ENCODE results near the gene GPHB5. TPM values are rescaled to one million over a fixed set of nuclear protein-coding genes. Genes with fewer than 3 reads are reported as not detected.

The GPHB5 gene
- total and polyA plus RNA-seq, 9 of the 15 experiments (the other 6 are each of a cell fraction or from before 2014, with no cell fraction given) = not detected

- no peak overlapping the region for H2AFZ ChIP-seq (ENCODE audit: low read depth, low read length)
- WGBS (ENCODE audit: insufficient coverage, low coverage, missing lambda C conversion rate) = 0% methylated on average over 4 of the region's 4 CpGs
- H3K4me1 ChIP-seq (replicated peaks in 1 of 2; ENCODE audit: control insufficient read depth in 2 of 2, insufficient read depth in 2 of 2, low read length in 2 of 2) = no peaks in the 10 kb centered on the region
- H3K79me2 ChIP-seq (ENCODE audit: control insufficient read depth, insufficient read depth, low read length) = no peaks in the 10 kb centered on the region
- H3K9ac ChIP-seq (ENCODE audit: insufficient read depth in 1 of 2, low read depth in 2 of 2, low read length in 2 of 2) = no peak overlapping the region
- no peak overlapping the region for H3K4me2 ChIP-seq (ENCODE audit: insufficient read depth, low read length)
- in situ Hi-C loops (cut with MboI) (no loop called here), intact Hi-C loops (cut with micrococcal nuclease) (no loop called here)
- BruUV-seq (replicated peaks) = no TSS peak
- H3K36me3 ChIP-seq (ENCODE audit: control insufficient read depth, insufficient read depth, low read length) = no peaks in the 10 kb centered on the region
- TF ChIP-seq TCFL5 (CRISPR knock-in tag; conservative IDR thresholded peaks at IDR 0.05) (no peak), RAD21 (CRISPR knock-in tag; conservative IDR thresholded peaks at IDR 0.05 in 1 of 2, IDR thresholded peaks at IDR 0.05 in 1 of 2) (peak in 1 of 2 experiments; percentile 17; a peak in 1 of 4 replicates)
- no peak overlapping the region for H3K4me3 ChIP-seq
- DNase-seq (ENCODE audit: extremely low read depth in 1 of 4, low spot score in 3 of 4) (no peak), FAIRE-seq (no peak), ATAC-seq (peak; percentile 59; the same call in 1 of the 3 replicates)
- ChIA-PET POLR2A (no interaction called here), CTCF (ENCODE audit: low intra/inter-chr PET ratio) (no interaction called here)
- H4K20me1 ChIP-seq (replicated peaks; ENCODE audit: control insufficient read depth, insufficient read depth, low read length) = no peaks in the 10 kb centered on the region
- H3K27ac ChIP-seq (ENCODE audit: extremely low read depth, low read depth, low read length) = no peak overlapping the region
- H3K9me1 ChIP-seq (ENCODE audit: control insufficient read depth, insufficient read depth, low read length) = no peaks in the 10 kb centered on the region
- H3K27me3 ChIP-seq (ENCODE audit: control insufficient read depth in 2 of 2, insufficient read depth in 2 of 2, low read length in 2 of 2) = no peaks in the 10 kb centered on the region
- H3K9me3 ChIP-seq (replicated peaks; ENCODE audit: control insufficient read depth, insufficient read depth, low read depth, low read length) = no peaks in the 10 kb centered on the region
These were observed 43.1 kb upstream of the GPHB5 start for GRCh38 chr14:63361790-63362189.

DNA sequence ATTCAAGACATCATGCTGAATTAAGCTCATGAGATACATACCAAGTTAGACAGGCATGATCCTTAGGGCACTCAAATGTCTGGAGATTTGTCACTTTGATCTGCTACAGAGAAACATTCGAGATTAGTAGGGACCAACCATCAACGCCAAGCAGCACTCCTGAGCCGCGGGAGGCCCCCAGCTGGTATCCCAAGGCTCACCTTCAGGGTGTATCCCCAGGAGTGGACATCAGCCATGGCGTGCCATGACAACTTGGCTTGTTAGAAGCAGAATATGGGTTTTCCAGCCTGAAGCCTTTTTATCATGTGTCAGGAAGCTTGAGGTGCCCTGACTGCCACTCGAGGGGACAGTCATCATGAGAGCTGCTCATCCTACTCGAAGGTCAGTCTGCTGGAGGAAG, 39.1 kb upstream of the GPHB5 start:
- POLR2A ChIA-PET = no interaction called here
- Histone ChIP-seq H4K20me1 (replicated peaks; ENCODE audit: control insufficient read depth, insufficient read depth, low read length) (no peaks in the 10 kb centered on the region), H3K79me2 (ENCODE audit: control insufficient read depth, insufficient read depth, low read length) (no peaks in the 10 kb centered on the region), H3K9me1 (ENCODE audit: control insufficient read depth, insufficient read depth, low read length) (no peaks in the 10 kb centered on the region), H2AFZ (ENCODE audit: low read depth, low read length) (no peak overlapping the region), H3K27me3 (ENCODE audit: control insufficient read depth in 2 of 2, insufficient read depth in 2 of 2, low read length in 2 of 2) (no peaks in the 10 kb centered on the region), H3K9me3 (replicated peaks; ENCODE audit: control insufficient read depth, insufficient read depth, low read depth, low read length) (no peaks in the 10 kb centered on the region), H3K27ac (ENCODE audit: extremely low read depth, low read depth, low read length) (no peak overlapping the region), H3K4me2 (ENCODE audit: insufficient read depth, low read length) (no peak overlapping the region), H3K36me3 (ENCODE audit: control insufficient read depth, insufficient read depth, low read length) (no peaks in the 10 kb centered on the region), H3K9ac (ENCODE audit: insufficient read depth in 1 of 2, low read depth in 2 of 2, low read length in 2 of 2) (no peak overlapping the region), H3K4me1 (replicated peaks in 1 of 2; ENCODE audit: control insufficient read depth in 2 of 2, insufficient read depth in 2 of 2, low read length in 2 of 2) (no peaks in the 10 kb centered on the region), H3K4me3 (no peak overlapping the region)
- TF ChIP-seq PHF21A (IDR thresholded peaks at IDR 0.05; ENCODE audit: borderline replicate concordance, low read depth) (no peak), ZNF707 (CRISPR knock-in tag; conservative IDR thresholded peaks at IDR 0.05) (no peak), HDGF (IDR thresholded peaks at IDR 0.05) (no peak)
- no peak for DNase-seq (ENCODE audit: extremely low read depth in 1 of 4, low spot score in 3 of 4)
- intact Hi-C loops (cut with micrococcal nuclease) = no loop called here
- in situ Hi-C loops (cut with MboI) = no loop called here
- no peak for ATAC-seq
- CTCF ChIA-PET (ENCODE audit: low intra/inter-chr PET ratio) = no interaction called here
- FAIRE-seq = no peak
- BruUV-seq (replicated peaks) = no TSS peak
- WGBS (ENCODE audit: insufficient coverage, low coverage, missing lambda C conversion rate) = 0% methylated on average over 6 of the region's 7 CpGs

All from K562 (cell line).